Activated T-helper 2 cell treated with anti-CD3 and anti-CD28 coated beads, Interferon-gamma antibody, Interleukin-2, Interleukin-4, amounts not matched to agents 10 μg/mL and 5 μg/mL and 100 μg/mL, durations not matched to agents 14 hours and 24 hours and 36 hours (primary cell): Measurements from ENCODE around the gene ADAMTS12. TPM values are rescaled to one million over a fixed set of nuclear protein-coding genes. Genes with fewer than 3 reads are reported as not detected.
"Not testable (repeated sequence)": the region's sequence is repeated elsewhere in the genome, so short reads cannot be mapped to it uniquely, and the experiment has no call there.

Experiments
- DNase-seq: peaks from one replicate; pipeline ENCODE4 v3.0.0; 2021; ENCODE audit warnings: low spot score
- H3K27ac Mint-ChIP-seq: one replicate; pipeline ENCODE4 v1.8.0; 2021; ENCODE audit warnings: mixed read lengths
- H3K27me3 Mint-ChIP-seq: one replicate; pipeline ENCODE4 v1.8.0; 2021; ENCODE audit warnings: low read depth, mixed read lengths
- H3K36me3 Mint-ChIP-seq: one replicate; pipeline ENCODE4 v1.8.0; 2021; ENCODE audit warnings: low read depth, mixed read lengths
- H3K4me1 Mint-ChIP-seq: one replicate; pipeline ENCODE4 v1.8.0; 2021; ENCODE audit warnings: low read depth, mixed read lengths
- H3K4me3 Mint-ChIP-seq: one replicate; pipeline ENCODE4 v1.8.0; 2021; ENCODE audit warnings: low read depth, mild to moderate bottlenecking, moderate library complexity, mixed read lengths
- H3K9me3 Mint-ChIP-seq: one replicate; pipeline ENCODE4 v1.8.0; 2021; ENCODE audit warnings: mixed read lengths
- intact Hi-C: fragments of 100-400 bp; cut with micrococcal nuclease; formaldehyde crosslinking; loops from one replicate; pipeline ENCODE4 v1.15.1; 2023
- total RNA-seq: library from RNA; stranded (reverse); gene quantifications from 2 replicates; pipeline ENCODE4 v1.2.3, GENCODE V29; 2022

Gene ADAMTS12
- total RNA-seq, 1 donor from 2014 or later, result not detected

DNA sequence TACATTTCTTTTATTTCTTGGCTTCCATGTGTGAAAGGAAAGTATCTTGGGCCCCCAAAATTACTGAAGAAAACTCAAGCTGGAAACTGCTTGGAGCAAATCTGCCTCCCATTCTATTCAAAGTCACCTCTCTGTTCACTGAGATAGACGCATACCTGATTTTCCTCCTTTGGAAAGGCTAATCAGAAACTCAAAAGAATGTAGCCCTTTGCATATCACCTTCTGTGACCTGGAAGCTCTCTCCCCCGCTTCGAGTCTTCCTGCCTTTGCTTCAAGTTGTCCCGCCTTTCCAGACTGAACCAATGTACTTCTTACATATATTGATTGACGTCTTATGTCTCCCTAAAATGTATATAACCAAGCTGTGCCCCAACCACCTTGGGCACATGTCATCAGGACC, 39.3 kb upstream of the ADAMTS12 start:
- H3K4me1 Mint-ChIP-seq, result no peaks in the 10 kb centered on the region
- intact Hi-C loops, result no loop called here
- DNase-seq, result no peak
- no peak overlapping the region for H3K27ac Mint-ChIP-seq
- no peaks in the 10 kb centered on the region for H3K9me3 Mint-ChIP-seq
- H3K4me3 Mint-ChIP-seq, result no peak overlapping the region
- H3K36me3 Mint-ChIP-seq, result no peaks in the 10 kb centered on the region
- peaks cover 14% of the 10 kb centered on the region for H3K27me3 Mint-ChIP-seq

DNA sequence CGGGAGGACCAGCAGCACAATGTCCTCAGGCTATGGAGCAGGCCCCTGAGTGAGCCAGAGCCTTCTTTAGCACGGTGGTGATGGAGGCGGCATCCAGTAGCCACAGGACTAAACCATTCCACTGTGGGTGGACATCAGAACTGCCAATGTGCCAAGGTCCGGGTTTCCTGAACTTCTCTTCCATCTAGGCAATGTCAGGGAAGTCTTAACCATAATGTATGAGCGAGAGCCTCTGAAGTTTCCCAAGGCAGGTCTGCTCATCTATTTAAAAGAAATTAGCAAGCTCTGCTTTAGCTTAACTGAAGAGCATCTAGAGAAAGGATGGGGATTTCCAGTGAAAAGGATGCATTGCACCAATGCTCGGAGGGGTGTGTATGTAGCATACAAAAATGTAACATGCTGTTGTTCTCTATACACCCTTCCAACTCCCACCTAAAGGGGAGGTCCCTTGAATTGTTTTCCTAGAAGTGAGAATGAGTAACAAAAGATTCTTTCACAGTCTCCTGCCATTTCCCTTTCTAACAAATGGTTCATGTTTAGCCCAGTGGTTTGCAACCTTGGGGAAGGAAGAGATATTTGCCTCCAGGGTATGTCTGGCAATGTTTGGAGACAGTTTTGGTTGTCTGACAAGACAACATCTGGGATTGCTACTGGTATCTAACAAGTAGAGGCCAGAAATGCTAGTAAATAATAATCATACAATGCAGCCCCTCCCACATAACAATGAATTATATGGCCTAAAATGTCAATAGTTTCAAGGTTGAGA, 38.3 kb upstream of the ADAMTS12 start:
- no peak for DNase-seq
- H3K9me3 Mint-ChIP-seq, result no peaks in the 10 kb centered on the region
- no peak overlapping the region for H3K27ac Mint-ChIP-seq
- no peak overlapping the region for H3K4me3 Mint-ChIP-seq
- peaks cover 5% of the 10 kb centered on the region for H3K27me3 Mint-ChIP-seq
- no peaks in the 10 kb centered on the region for H3K4me1 Mint-ChIP-seq
- intact Hi-C loops, result no loop called here
- H3K36me3 Mint-ChIP-seq, result no peaks in the 10 kb centered on the region

DNA sequence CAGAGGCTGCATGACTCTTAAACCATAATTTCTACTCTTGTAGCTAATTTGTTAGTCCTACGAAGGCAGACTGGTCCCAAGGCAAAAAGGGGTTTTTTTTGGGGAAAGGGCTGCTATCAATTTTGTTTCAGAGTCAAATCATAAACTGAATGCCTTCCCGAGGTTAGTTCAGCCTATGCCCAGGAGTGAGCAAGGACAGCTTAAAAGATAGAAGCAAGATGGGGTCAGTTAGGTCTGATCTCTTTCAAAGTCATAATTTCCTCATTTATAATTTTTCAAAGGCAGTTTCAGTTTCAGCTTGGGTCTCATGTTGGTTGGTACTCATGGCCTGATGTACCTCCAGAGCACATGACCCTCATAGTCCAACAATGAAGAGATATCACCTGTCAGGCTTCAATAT, 36.5 kb upstream of the ADAMTS12 start:
- Mint-ChIP-seq H3K4me1 (no peaks in the 10 kb centered on the region), H3K36me3 (no peaks in the 10 kb centered on the region), H3K27ac (no peak overlapping the region), H3K27me3 (peaks cover 6% of the 10 kb centered on the region), H3K4me3 (no peak overlapping the region), H3K9me3 (no peaks in the 10 kb centered on the region)
- intact Hi-C loops, result no loop called here
- no peak for DNase-seq

DNA sequence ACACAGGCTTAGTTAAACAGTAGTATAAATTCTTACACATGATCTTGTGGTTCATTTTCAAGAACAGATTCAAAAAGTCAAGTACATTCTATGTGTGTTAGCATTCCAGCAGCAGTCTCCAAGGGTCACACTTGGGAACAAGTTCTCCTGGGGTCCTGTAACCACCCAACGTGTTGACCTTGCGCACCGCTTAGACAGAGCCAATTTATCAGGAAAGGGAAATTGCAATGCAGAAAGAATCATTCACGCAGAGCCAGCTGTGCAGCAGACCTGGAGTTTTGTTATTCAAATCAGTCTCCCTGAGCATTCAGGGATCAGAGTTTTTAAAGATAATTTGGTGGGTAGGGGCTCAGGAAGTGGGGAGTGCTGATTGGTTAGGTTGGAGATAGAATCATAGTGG, 35.9 kb upstream of the ADAMTS12 start:
- Mint-ChIP-seq H3K27me3 (peaks cover 10% of the 10 kb centered on the region), H3K4me1 (no peaks in the 10 kb centered on the region), H3K27ac (no peak overlapping the region), H3K36me3 (no peaks in the 10 kb centered on the region), H3K9me3 (no peaks in the 10 kb centered on the region), H3K4me3 (no peak overlapping the region)
- intact Hi-C loops, result no loop called here
- no peak for DNase-seq

DNA sequence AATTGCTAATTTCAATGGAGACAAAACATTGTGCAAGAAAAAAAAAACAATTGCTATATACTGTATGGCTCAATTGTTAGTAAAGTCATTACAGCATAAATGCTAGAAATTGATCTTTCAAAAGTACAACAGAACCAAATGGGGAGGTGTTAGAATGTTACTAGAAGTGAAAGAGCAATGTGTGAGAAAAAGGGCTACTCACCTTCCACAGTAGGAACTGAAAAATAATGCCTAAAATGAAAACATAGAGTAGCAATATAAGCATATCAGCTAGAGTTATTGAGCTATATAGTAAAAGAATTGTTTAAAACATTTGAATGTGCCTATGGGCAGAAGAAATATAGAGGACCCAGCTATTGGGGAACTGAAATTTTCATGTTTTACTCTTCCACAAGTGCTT, 33.5 kb upstream of the ADAMTS12 start:
- DNase-seq, result no peak
- intact Hi-C loops, result no loop called here
- Mint-ChIP-seq H3K27ac (no peak overlapping the region), H3K27me3 (peaks cover 12% of the 10 kb centered on the region), H3K4me1 (no peaks in the 10 kb centered on the region), H3K4me3 (no peak overlapping the region), H3K9me3 (no peaks in the 10 kb centered on the region), H3K36me3 (no peaks in the 10 kb centered on the region)

DNA sequence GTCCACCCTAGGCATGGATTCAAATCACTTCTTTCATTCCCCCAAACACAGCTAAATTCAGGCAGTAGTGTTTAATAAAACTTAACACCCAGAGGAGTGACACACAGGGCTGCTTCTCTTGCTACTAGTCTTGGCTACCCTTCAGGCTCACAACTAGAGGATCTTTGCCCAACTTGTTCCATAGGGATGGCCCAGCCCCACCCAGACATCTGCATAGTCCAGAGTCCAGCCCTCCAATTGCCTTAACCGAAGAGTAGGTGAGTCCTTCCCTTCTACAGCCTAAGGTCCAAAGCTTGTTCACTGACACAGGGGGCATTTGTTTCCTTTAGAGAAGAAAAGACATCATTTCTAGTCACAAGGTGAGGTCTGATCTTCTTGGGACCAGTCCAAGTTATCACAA, 29.2 kb upstream of the ADAMTS12 start:
- H3K4me1 Mint-ChIP-seq, result no peaks in the 10 kb centered on the region
- intact Hi-C loops, result no loop called here

DNA sequence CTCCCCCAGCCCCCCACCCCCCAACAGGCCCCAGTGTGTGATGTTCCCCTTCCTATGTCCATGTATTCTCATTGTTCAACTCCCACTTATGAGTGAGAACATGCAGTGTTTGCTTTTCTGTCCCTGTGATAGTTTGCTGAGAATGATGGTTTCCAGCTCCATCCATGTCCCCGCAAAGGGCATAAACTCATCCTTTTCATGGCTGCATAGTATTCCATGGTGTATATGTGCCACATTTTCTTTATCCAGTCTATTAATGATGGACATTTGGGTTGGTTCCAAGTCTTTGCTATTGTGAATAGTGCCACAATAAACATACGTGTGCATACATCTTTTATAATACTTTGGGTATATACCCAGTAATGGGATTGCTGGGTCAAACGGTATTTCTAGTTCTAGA, 23.1 kb upstream of the ADAMTS12 start:
- H3K4me1 Mint-ChIP-seq, intact Hi-C loops, H3K27ac Mint-ChIP-seq, H3K27me3 Mint-ChIP-seq, DNase-seq, H3K36me3 Mint-ChIP-seq, H3K4me3 Mint-ChIP-seq: not testable (repeated sequence)
- H3K9me3 Mint-ChIP-seq, result peaks cover 25% of the 10 kb centered on the region

More for the DNA sequence above, 29.2 kb upstream of the ADAMTS12 start:
- Mint-ChIP-seq H3K9me3 (peaks cover 17% of the 10 kb centered on the region), H3K27ac (no peak overlapping the region), H3K27me3 (peaks cover 12% of the 10 kb centered on the region), H3K4me3 (no peak overlapping the region), H3K36me3 (no peaks in the 10 kb centered on the region)
- DNase-seq, result no peak

DNA sequence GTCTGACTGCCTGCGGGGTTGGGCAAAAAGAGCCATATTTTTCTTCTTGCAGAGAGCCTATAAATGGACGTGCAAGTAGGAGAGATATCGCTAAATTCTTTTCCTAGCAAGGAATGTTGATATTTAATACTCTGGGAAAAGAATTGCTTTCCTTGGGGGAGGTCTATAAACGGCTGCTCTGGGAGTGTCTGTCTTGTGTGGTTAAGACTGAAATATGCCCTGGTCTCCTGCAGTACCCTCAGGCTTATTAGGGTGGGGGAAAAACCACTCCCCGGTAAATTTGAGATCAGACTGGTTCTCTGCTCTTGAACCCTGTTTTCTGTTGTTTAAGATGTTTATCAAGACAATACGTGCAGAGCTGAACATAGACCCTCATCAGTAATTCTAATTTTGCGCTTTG, 14.5 kb upstream of the ADAMTS12 start:
- H3K36me3 Mint-ChIP-seq, H3K4me3 Mint-ChIP-seq, H3K27ac Mint-ChIP-seq, H3K4me1 Mint-ChIP-seq, H3K27me3 Mint-ChIP-seq, DNase-seq, intact Hi-C loops: not testable (repeated sequence)
- H3K9me3 Mint-ChIP-seq, result peaks cover 27% of the 10 kb centered on the region

DNA sequence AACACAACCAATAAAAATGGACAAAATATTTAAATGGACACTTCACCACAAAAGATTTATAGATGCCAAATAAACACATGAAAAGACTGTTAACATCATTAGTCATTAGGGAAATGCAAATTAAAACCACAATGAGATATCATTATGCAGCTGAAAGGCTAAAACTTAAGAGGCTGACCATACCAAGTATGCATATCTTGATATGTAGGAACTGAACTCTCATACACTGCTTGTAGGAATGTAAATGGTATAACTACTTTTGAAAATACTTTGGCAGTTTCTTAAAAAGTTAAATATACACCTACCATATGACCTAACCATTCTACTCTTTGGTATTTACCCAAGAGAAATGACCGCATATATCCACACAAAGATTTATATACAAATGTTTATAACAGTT, 13.6 kb upstream of the ADAMTS12 start:
- intact Hi-C loops, result no loop called here
- Mint-ChIP-seq H3K9me3 (peaks cover 27% of the 10 kb centered on the region), H3K27me3 (no peaks in the 10 kb centered on the region), H3K36me3 (no peaks in the 10 kb centered on the region), H3K4me1 (no peaks in the 10 kb centered on the region), H3K27ac (no peak overlapping the region), H3K4me3 (no peak overlapping the region)
- DNase-seq, result no peak

DNA sequence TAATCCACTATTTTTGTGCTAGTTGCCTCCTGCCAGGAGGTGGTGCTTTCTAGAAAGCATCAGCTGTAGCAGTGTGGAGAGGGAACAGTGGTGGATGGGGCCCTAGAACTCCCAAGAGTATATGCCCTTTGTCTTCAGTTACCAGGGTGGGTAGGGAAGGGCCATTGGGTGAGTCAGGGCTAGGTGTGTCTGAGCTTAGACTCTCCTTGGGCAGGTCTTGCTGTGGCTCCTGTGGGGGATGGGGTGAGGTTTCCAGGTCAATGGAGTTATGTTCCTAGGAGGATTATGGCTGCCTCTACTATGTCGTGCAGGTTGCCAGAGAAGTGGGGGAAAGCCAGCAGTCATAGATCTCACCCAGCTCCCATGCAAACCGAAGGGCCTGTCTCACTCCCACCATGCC, 11.3 kb upstream of the ADAMTS12 start:
- H3K36me3 Mint-ChIP-seq, result no peaks in the 10 kb centered on the region
- no peak overlapping the region for H3K4me3 Mint-ChIP-seq
- peaks cover 27% of the 10 kb centered on the region for H3K9me3 Mint-ChIP-seq
- H3K4me1 Mint-ChIP-seq, result no peaks in the 10 kb centered on the region
- no peak for DNase-seq
- H3K27me3 Mint-ChIP-seq, result no peaks in the 10 kb centered on the region
- intact Hi-C loops, result no loop called here
- no peak overlapping the region for H3K27ac Mint-ChIP-seq

DNA sequence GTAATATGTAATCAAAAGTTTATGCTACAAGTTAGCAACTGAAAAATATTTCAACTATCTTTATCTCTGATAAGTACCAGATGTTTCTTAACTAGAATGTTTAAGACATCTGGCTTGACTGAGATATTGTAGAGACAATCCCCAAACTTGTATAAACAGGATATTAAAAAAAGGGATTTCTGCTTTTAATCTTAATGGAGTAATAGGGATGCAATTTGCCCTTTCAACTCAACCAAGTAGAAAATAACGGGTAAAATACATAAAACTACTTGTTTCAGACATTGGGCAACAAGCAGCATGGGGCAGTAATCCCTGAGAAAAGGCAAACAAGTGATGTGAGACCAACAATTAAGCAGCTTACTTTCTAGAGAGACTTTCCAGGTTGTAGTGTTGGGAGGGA, 9.4 kb upstream of the ADAMTS12 start:
- no peaks in the 10 kb centered on the region for H3K36me3 Mint-ChIP-seq
- DNase-seq, result no peak
- no peak overlapping the region for H3K4me3 Mint-ChIP-seq
- H3K4me1 Mint-ChIP-seq, result no peaks in the 10 kb centered on the region
- intact Hi-C loops, result no loop called here
- H3K9me3 Mint-ChIP-seq, result peaks cover 12% of the 10 kb centered on the region
- H3K27ac Mint-ChIP-seq, result no peak overlapping the region
- H3K27me3 Mint-ChIP-seq, result peaks cover 10% of the 10 kb centered on the region

DNA sequence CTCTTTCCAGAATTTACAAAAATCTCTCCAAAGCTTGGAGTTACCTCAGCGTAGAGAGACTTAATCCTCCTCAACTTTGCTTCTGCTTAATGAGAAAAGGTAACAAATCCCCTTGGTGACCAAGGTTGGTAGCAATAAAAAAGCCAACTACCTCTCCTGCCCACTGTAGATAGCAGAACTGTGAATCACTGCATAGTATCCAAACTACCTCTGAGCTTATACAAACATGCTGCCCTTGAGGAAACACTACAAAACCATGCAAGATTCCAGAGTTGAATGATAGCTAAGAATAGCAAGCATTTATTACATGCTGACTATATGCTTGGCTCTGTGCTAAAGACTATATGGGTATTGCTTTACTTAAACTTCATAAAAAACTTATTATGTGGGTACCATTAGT, 2.8 kb upstream of the ADAMTS12 start:
- intact Hi-C loops, result no loop called here
- Mint-ChIP-seq H3K4me3 (no peak overlapping the region), H3K4me1 (peaks cover 2% of the 10 kb centered on the region), H3K27me3 (peaks cover 56% of the 10 kb centered on the region), H3K36me3 (no peaks in the 10 kb centered on the region), H3K9me3 (no peaks in the 10 kb centered on the region), H3K27ac (no peak overlapping the region)
- DNase-seq, result no peak

DNA sequence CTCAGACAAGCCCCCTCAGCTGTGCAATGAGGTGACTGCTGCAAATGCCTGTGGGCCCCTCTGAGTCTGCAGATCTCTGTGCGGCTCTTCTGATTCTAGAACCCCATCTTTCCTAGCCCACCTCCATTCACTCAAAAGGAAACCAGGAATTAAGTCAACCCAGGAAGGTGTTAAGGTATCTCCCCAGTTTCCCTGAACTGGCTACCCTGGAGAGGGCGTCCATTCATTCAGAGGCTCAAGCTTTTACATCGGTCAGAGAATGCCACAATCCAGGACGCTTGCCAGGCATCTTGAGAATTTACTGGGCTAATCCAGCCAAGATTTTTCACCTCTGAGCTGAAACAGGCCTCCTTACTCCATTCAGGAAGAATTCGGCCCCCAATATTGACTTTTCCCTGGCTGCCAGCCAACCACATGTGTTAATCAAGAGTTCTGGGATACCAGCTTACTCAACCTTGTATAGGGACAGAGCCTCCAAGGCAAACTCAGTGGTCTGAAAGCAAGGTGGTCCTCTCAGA, 889 bp upstream of the ADAMTS12 start:
- H3K27ac Mint-ChIP-seq, result no peak overlapping the region
- no peaks in the 10 kb centered on the region for H3K9me3 Mint-ChIP-seq
- H3K36me3 Mint-ChIP-seq, result no peaks in the 10 kb centered on the region
- no peak for DNase-seq
- intact Hi-C loops, result no loop called here
- peaks cover 60% of the 10 kb centered on the region for H3K27me3 Mint-ChIP-seq
- H3K4me3 Mint-ChIP-seq, result no peak overlapping the region
- H3K4me1 Mint-ChIP-seq, result peaks cover 2% of the 10 kb centered on the region

DNA sequence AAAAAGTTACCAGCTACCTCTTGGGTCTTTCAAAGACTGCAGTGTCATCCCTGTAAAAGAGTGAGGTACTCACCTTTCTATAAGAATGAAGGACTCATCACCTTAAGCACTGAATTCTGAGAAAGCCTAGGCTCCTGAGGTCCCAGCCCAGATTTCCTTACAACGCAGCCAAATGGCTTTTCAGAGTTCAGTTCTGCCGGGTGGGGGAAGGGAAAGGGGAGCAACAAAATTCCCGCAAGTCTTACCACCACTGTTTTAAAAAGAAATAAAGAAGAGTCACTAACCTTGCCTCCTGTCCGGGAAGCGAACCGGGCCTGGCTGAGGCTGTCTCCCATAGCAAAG, 373 bp downstream of the ADAMTS12 start:
- no peaks in the 10 kb centered on the region for H3K36me3 Mint-ChIP-seq
- DNase-seq, result no peak
- no peak overlapping the region for H3K27ac Mint-ChIP-seq
- intact Hi-C loops, result no loop called here
- peaks cover 2% of the 10 kb centered on the region for H3K4me1 Mint-ChIP-seq
- no peaks in the 10 kb centered on the region for H3K9me3 Mint-ChIP-seq
- no peak overlapping the region for H3K4me3 Mint-ChIP-seq
- peaks cover 52% of the 10 kb centered on the region for H3K27me3 Mint-ChIP-seq
